NCI-H82 (cell line): ENCODE measurements around the gene PSMA3.
"Not testable (repeated sequence)": the region's sequence is repeated elsewhere in the genome, so short reads cannot be mapped to it uniquely, and the experiment has no call there.

Experiments
- DNase-seq: peaks from one replicate; lab custom pipeline; 2025; lab: John Stamatoyannopoulos, UW

PSMA3 gene

DNA sequence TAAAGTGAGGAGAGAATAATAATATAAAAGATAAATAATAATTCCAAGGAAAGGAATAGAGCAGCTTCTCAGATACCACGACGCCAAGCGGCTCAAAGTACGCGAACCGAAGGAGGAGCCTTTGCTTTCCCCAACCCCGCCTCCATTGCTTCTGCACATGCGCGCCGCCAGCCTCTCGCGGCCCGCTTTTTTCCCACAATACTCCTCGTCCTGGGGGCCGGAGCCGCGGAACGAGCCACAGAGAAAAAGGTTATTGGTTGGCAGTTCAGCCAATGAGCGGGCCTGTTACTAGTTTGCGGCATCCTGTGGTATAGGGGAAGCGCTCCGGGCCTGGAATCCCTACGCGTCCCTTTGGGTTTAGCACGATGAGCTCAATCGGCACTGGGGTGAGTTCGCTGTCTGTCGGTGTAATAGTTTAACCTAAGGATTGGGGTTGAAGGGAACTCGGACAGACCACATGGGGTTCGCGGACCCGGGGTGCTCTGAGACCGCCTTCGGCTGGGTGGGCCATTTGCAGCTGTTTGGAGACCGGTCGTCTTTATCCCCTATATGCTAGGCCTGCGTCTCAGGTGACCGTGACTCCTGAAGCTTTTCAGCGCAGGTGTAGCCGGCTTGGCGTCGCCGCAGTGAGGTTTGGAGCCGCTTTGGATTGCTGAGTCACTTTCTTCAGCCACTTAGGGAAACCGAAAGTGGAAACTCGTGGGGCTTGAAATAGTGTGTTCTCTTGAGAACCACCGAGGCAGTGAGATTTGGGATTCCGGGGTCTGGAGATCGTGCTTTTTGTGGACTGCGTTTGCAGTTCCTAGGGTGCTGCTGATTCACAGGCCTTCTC, at the start of gene PSMA3:
TSS of gene PSMA3 (plus strand) at position 288 of the 832 bp plus-strand sequence. CDS start at position 366, 78 bp downstream.
- DNase-seq, result peak; percentile 98

DNA sequence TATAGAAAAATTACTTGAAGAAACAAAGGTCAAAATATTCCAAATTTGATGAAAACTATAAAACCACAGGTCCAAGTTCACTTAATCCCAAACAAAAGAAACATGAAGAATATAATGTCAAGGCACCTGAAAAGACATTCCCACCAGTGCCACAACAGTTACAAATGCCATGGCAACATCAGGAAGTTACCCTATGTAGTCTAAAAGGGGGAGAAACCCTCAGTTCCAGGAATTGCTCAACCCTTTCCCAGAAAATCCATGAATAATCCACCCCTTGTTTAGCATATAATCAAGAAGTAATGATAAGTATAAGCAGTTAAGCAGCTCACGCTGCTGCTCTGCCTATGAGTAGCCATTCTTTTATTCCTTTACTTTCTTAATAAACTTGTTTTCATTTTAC, 48.4 kb upstream of the PSMA3 start:
- no peak for DNase-seq

DNA sequence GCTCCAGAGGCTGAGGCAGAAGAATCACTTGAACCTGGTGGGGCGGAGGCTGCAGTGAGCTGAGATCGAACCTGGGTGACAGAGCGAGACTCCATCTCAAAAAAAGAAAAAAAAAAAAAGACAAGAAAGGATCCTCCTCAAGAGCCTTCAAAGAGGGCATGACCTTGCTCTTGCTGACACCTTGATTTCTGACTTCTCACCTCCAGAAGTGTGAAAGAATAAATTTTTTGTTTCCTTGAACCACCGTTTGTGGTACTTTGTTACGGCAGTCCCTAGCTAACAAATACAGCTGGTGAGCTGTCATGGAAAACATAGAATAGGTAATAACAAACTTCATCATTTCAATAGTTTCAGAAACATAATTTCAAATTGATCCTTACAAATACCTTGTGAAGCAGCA, 46.6 kb upstream of the PSMA3 start:
- no peak for DNase-seq

DNA sequence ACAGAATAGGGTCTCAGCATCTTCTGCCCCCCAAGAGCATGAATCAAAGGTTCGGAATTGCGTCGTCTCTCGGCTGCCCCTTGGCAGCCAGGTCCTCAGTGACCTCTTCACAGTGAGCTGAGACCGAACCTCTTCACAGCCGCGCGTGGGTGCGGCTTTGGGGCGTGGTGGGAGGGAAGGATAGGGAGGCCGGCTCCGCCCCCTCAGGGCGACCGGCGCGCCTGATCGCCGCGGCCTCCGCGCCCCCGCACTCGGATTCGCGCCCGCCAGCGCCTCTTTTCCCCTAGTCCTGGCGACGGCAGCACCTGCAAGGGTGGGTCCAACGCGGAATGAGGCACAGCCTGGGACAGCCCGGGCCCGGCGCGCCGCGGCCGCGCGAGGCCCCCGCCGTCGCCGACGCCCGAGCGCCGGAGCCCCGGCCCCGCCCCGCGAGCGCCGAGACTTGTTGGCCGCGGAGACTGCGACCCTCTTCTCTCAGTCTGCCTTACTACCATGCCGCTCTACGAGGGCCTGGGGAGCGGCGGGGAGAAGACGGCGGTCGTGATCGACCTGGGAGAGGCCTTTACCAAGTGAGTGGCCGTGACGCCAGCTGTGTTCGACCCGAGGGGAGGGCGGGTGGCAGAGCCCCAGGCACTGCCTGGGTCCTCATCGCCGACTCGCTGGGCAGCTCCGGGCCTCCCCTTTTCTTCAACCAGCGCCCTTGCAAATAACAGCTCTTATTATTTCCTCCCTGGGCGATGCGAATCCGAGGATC, 44.7 kb upstream of the PSMA3 start, which contains the start of gene ACTR10:
TSS of gene ACTR10 (plus strand) at position 424 of the 754 bp plus-strand sequence. CDS start at position 493, 69 bp downstream.
- DNase-seq, result peak; percentile 100

DNA sequence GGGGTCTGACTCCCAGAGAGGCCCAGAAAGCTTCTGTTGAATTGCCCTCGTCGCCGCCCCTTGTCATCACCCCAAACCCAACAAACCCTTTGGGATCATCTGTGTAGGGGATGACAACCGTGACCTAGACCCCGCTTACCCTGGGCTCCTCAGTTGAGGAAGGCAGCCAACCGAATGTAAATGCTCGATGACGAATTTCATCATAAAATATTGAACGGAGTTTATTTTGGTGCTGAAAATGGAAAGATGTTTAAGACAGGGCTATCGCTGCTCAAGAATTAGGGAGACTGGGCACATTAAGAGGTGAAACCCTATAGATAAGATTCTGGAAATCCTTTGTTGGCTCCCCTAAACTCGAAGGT, 44.2 kb upstream of the PSMA3 start:
- no peak for DNase-seq

DNA sequence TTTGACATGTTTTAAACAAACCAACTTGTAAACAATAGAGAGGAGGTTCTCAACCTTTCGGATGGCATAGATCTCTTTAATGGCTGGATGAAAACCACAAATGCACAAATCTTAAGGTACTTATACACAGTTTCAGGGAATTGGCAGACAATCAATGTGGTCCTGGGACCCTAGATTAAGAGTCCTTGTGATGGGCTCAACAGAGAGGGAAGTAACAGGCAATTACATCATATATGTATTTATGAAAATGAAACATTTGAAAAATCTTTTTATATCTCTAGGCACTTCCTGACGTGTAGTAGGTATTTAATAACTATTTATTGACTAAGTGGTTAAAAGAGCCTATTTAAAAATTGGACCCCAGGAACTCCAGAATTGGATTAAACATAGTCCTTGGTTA, 43.8 kb upstream of the PSMA3 start:
- DNase-seq, result peak; percentile 78

DNA sequence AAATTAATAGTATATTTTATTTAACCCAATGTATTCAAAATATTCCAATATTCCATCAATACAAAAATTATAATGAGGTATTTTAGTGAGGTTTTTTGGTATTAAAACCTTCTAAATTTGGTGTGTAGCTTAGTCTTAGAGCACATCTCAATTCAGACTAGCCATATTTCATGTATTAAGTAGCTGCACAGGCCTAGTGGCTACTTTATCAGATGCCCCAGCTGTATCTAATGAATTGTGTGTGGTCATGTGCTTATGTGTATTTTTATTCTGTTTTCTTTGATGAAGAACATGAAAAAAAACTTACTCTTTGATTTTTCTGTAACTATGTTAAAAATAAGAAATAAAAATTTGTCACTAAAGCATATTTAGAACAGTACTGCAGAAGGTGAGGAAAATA, 31.5 kb upstream of the PSMA3 start:
- no peak for DNase-seq

DNA sequence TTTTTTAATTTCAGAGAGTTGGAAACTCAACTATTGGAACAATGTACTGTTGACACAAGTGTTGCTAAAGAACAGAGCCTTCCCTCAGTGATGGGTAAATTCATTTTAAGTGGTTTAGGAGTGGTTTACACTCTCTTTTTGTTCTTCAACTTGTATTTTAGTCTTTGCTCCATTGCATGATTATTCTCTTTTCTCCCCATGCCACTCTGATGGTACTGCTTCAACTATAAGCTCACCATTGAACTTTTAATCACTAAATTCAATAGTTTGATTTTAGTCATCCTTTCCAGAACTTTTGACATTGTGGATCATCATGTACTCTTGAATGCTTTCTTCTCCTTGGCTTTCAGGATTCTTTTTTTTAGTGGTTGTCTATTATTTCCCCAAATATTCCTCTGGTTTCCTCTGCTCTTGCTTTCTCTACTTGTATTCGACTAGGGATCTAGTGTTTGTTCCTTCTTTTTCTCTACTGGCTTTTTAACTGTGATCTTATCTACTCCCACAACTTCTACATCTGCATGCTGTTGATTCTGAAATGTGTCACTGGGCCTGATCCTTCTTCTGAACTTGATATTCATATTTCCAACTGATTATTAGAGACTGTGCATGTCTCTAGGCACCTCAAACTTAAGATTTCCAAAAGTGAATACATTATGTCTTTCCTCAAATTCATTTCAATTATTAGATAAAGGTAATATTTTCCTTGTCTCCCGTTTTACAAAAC, 29.3 kb upstream of the PSMA3 start:
- DNase-seq, result no peak

DNA sequence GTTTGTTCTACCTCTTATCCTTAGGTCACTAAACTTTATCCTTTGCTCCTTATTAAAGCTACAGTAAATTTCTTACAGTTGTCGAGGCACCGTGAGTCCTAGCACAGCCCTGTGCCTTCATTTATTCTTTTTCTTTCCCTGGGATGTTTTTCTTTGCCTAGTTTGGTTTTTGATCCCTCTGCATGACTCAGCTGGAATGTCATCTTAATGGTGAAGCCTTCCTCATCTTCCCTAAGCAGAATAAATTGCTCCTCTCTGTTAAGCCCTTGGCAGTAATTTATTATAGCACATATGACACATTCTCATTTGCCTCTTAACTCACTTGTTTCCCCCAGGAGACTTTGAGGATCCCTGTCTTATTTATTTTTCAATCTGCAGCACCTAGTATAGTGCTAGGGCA, 28.1 kb upstream of the PSMA3 start:
- DNase-seq, result peak; percentile 85

DNA sequence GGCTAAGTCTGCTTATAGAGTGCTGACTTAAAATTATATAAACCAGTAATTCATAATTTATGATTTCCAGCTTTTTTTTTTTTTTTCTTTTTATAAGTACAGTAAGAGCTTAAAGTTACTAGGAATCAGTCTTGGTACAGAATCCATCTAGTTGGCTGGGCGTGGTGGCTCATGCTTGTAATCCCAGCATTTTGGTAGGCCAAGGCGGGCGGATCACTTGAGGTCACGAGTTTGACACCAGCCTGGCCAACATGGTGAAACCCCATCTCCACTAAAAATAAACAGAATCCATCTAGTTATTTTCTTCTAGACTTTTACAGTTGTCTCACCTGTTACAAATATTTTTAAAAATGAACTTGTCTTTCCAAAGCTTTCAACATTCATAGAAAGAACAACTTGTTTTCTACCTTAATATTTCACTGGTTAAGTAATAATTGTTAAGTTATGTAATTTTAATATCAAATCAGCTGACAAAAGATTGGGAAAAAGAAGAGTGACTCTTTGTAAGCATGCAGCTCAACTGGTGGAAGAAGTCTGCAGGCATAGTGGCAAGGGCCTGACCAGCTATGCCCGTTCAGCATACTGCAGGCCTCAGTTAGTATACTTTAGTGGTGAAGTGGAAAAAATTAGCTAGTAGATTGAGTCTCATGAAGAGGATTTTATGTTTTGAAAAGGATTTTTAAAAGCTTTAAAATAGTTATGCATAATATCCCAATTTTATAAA, 17.4 kb upstream of the PSMA3 start:
- DNase-seq, result no peak

DNA sequence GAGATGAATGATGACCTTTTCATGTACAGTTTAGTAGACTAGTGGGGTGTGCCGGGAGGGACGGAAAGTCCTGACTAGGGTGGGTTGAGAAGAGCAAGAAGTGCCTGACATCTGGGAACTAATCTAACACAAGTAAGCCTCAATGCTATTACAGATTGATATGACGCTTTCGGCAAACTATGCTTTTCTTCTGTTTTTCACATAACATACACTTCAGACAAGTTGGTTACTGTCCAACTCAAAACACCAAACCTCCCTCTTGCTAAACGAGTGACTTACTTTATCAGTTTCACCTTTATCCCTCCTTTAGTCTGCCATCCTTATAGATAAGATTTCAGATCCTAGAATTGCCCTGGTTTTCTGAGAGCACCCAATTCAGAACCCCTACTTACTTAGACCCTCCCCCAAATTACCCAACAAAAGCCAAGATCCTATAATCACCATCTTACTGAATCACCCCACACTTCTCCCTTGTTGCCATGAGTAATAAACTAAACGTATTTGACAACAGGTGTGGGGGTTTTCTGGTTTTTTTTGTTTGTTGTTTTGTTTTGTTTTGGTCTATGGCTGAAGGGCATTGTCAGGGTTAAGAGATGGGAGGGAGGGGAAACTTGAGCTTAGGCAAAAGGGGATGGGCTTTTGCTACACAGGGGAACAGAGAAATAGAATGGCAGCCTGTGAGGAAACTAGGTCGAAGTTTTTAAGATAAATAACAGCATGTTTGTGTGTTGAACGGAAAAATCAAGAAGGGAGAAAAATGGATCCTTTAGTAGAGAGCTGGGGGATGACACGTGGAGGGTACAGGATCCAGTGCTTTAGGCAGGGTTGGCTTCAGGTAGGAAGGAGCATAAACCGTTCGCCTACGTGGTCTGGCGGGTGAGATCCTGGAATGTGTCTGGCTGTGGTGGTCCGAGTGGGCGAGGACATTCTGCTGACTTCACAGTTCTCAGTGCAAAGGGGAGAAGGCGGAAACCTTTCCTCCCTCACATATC, 6.1 kb upstream of the PSMA3 start:
- no peak for DNase-seq

DNA sequence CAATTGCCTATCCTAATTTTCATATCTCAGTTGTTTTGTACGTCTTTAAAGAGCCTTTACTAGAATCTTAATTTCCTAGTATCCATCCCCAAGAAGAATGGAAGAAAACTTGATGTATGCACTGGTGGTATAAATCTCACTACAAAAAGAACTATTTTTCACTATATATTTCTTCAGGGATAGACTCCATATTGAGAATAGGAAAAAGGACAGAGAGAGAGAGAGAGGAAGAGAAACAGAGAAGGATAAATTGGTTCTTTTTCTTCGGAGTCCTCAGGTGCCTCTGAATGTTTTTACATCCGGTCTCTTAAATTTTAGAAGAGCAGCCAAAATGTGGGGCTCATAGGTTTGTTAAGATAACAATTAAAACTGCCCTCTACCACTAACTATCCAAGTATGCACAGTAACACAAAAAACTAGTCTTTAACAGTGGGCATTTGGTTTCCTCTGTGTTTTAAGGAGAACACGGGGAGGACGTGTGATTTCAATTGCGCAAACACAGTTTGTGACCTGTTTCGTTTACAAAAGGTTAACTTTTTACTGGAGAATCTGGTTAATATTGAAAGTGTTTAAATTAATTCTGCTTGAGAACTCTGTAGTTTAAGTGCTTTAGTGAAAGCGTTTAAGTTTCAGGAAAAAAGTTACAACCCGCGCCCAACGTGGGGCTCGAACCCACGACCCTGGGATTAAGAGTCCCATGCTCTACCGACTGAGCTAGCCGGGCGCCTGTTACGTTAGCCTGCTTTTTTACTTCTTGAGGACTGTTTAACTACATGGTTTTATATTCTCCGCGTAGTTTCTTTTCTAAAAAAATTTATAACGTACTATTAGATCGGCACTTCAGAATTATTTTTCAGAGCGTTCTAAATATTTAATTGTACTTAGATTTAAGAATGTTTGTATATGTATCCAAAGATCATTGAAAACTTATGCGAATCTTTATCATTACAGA, 5.1 kb upstream of the PSMA3 start:
- peak; percentile 79 for DNase-seq

DNA sequence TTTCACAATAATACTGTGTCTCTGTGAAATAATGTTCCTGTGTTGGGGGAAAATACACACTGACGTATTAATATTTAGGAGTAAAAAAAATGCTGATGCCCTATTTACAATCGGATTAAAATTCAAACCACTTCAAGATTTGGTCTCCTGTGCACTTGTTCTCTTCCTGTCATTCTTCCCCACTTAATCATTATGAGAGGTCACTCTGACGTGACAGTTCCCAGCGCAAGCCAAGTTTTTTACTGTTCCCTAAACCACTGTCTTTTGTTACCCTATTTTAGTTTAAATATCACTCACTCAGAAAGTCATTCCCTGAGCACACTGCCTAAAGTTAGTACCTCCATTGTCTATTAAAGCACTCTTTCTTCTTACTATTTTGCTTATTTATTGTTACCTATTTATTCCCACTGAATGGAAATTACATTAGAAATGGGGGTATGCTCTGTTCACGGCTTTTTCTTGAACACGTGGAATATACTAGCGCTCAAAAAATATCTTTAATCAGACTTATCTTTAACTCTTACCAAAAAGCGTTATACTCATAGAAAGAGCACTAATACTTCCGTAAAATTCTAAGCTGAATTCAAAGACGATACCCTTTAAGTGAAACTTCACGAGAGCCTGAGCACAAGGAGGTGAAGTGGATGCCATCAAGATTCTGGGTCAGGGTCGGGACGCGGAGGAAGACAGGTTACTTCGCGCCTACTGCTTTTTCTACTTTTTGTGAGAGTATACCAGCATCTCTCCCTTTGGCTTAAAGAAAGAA, 670 bp upstream of the PSMA3 start:
- peak; percentile 53 for DNase-seq

DNA sequence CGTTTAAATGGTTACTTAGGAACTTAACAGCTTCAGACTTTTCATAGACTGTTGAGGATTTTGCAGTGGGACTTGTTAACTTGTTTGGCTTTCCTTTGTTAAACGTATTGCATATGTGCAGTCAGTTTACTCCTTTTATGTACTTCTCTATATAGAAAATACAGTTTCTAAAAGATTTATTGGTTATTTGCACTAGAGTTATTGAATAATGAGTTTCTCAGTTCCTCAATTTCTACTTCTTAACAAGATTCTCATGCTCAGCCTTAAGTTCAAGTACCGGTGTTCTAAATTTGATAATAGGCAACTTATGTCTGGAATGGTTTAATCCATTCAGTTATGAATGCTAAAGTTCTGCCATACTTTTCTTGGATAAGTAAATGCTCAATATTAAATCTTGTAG, 919 bp downstream of the PSMA3 start:
- DNase-seq, result no peak

DNA sequence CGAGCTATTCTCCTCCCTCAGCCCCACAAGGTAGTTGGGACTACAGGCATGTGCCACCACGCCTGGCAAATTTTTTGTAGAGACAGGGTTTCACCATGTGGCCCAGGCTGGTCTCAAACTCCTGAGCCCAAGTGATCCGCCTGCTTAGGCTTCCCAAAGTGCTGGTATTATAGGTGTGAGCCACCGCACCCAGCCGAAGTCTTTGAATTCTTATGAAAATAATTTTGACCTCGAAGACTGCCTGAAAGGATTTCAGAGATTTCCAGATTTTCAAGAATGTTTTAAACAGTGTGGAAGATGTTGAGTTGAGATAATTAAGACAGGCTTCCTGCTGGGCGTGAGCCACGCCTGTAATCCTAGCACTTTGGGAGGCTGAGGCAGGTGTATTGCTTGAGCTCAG, 5.0 kb downstream of the PSMA3 start:
- DNase-seq, result no peak

DNA sequence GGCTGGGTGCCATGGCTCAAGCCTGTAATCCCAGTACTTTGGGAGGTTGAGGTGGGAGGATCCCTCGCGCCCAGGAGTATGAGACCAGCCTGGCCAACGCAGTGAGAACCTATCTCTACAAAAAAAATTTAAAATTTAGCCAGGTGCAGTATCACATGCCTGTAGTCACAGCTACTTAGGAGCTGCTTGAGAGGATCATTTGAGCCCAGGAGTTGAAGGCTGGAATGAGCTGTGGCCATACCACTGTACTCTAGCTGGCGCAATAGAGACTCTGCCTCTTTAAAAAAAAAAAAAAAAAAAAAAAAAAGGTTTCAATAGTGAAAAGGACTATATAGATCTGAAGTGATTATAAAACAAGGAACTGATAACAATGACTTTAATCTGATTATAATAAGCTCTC, 13.5 kb downstream of the PSMA3 start:
- DNase-seq, result no peak

DNA sequence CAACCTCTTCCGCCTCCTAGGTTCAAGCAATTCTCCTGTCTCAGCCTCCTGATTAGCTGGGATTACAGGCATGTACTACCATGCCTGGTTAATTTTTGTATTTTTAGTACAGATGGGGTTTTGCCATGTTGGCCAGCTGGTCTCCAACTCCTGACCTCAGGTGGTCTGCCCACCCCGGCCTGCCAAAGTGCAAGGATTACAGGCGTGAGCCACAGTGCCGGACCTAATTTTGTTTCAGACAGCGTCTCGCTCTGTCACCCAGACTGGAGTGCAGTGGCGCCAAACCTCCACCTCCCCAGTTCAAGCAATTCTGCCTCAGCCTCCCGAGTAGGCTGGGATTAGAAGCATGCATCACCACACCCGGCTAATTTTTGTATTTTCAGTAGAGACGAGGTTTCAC, 17.4 kb downstream of the PSMA3 start:
- DNase-seq, result not testable (repeated sequence)

DNA sequence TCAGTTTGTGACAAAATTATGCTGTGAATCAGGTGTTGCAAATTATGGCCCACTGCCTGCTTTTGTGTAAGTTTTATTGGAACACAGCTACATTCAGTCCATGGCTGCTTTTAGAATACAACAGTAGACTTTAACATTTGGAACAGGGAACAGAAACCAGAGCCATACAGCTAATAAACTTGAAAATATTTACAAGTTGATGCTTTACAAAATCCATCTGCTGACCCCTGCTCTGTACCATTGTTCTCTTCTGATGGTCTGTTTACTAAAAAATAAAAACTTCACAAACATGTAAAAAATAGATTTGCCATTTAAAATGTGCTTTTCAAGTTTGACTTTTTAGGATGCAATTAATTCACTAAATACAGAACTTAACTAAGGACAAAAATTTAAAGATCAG, 20.8 kb downstream of the PSMA3 start:
- DNase-seq, result no peak

DNA sequence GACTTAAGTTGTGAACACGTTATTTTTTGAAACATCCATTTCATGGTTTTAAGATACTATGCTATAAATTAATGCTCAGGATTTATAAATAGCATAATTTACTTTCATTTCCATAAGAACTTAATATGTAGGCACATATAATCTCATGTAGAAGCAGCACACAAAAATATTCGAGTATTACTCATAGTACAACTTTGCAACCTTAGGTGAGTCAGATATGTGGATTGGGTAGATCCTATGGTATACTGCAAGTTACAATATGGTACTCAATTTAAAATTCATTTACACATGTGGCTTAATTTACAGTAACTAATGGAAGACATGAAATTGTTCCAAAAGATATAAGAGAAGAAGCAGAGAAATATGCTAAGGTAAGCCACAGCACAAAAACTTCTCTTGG, 26.0 kb downstream of the PSMA3 start:
- DNase-seq, result no peak
